ENCODE results near the gene DMTF1. TPM values are rescaled to one million over a fixed set of nuclear protein-coding genes. Genes with fewer than 3 reads are reported as not detected.

Gene DMTF1
- total and polyA plus RNA-seq, 9 of the 15 experiments (the other 6 are each of a cell fraction or from before 2014, with no cell fraction given), result 25.7 to 208 (median 74.7) TPM

GRCh38 chr7:87140271-87140748, 11.9 kb upstream of the DMTF1 start (continued):
- peak; percentile 67; the same call in 1 of the 2 replicates for TF ChIP-seq ZNF395 (CRISPR knock-in tag; IDR thresholded peaks at IDR 0.05)
- peak; percentile 43 to 47; a peak in 3 of 4 replicates for TF ChIP-seq RAD21 (CRISPR knock-in tag; conservative IDR thresholded peaks at IDR 0.05 in 1 of 2, IDR thresholded peaks at IDR 0.05 in 1 of 2)
- TF ChIP-seq GTF2A2 (tag; IDR thresholded peaks at IDR 0.05), result no peak
- peak; percentile 47 for TF ChIP-seq TAF1 (IDR thresholded peaks at IDR 0.05; ENCODE audit: control insufficient read depth, extremely low read depth, insufficient read depth, low read length, severe bottlenecking)
- peak; percentile 98 for TF ChIP-seq CBFA2T2 (conservative IDR thresholded peaks at IDR 0.05)
- TF ChIP-seq E2F5 (CRISPR knock-in tag; IDR thresholded peaks at IDR 0.05), result no peak
- no peak for TF ChIP-seq WHSC1 (IDR thresholded peaks at IDR 0.05; ENCODE audit: low read length)
- TF ChIP-seq PHTF2 (CRISPR knock-in tag; IDR thresholded peaks at IDR 0.05), result no peak
- TF ChIP-seq LARP7 (IDR thresholded peaks at IDR 0.05), result no peak
- TF ChIP-seq CC2D1A (IDR thresholded peaks at IDR 0.05), result peak; percentile 96
- no peak for TF ChIP-seq ETS2 (tag; IDR thresholded peaks at IDR 0.05; ENCODE audit: borderline replicate concordance, poor library complexity, severe bottlenecking)
- no peak for TF ChIP-seq ZBTB49 (CRISPR knock-in tag; IDR thresholded peaks at IDR 0.05; ENCODE audit: borderline replicate concordance)
- TF ChIP-seq E2F1 (CRISPR knock-in tag; IDR thresholded peaks at IDR 0.05), result no peak
- TF ChIP-seq ZBTB33 (CRISPR knock-in tag; IDR thresholded peaks at IDR 0.05), result no peak
- no peak for TF ChIP-seq ZBED1 (IDR thresholded peaks at IDR 0.05)
- peak; percentile 95 for TF ChIP-seq TARDBP (IDR thresholded peaks at IDR 0.05)
- TF ChIP-seq SPI1 (IDR thresholded peaks at IDR 0.05; ENCODE audit: borderline replicate concordance, low read depth, low read length), result no peak
- TF ChIP-seq POLR2AphosphoS2 (IDR thresholded peaks at IDR 0.05; ENCODE audit: low read length), result no peak
- peak; percentile 95 for TF ChIP-seq CCNT2 (IDR thresholded peaks at IDR 0.05; ENCODE audit: borderline replicate concordance, extremely low read depth, insufficient read length, low read depth, low read length)
- TF ChIP-seq BRF1 (IDR thresholded peaks at IDR 0.05; ENCODE audit: borderline replicate concordance, extremely low read depth, insufficient read length), result no peak
- peak; percentile 87 for TF ChIP-seq DACH1 (IDR thresholded peaks at IDR 0.05; ENCODE audit: partially characterized antibody)
- TF ChIP-seq MTA2 (IDR thresholded peaks at IDR 0.05; ENCODE audit: low read depth), result peak; percentile 96

Data from K562 (cell line).